H1 (cell line): ENCODE data around the gene ADIRF.
"Not testable (repeated sequence)": the region's sequence is repeated elsewhere in the genome, so short reads cannot be mapped to it uniquely, and the experiment has no call there.

Experiments used
- FOSL1 ChIP-seq: IDR thresholded peaks from 2 replicates; pipeline ENCODE4 v1.6.1; 2011; ENCODE audit warnings: mild to moderate bottlenecking, low read depth, low read length, moderate library complexity; ENCODE audit not compliant: insufficient read depth
- HDAC6 ChIP-seq: IDR thresholded peaks from one replicate; pipeline ENCODE4 v1.7.1; 2012; ENCODE audit warnings: low read depth, mild to moderate bottlenecking, inconsistent platforms, low read length, moderate library complexity
- TF ChIP-seq, protein P1 (sequence below), 3 experiments: IDR thresholded peaks; 1 replicate in 2 of 3; 2 replicates in 1 of 3; pipeline versions ENCODE4 v1.5.1 to v1.6.1; 2011; ENCODE audit warnings: low read length in 3 of 3, mild to moderate bottlenecking in 3 of 3, inconsistent platforms in 2 of 3, low read depth in 1 of 3, moderate library complexity in 1 of 3; ENCODE audit not compliant: insufficient read depth in 1 of 3; ENCODE audit errors: control extremely low read depth in 1 of 3
- TF ChIP-seq, protein P2 (sequence below): IDR thresholded peaks from 2 replicates; pipeline ENCODE4 v1.6.1; 2012; ENCODE audit warnings: inconsistent platforms

DNA sequence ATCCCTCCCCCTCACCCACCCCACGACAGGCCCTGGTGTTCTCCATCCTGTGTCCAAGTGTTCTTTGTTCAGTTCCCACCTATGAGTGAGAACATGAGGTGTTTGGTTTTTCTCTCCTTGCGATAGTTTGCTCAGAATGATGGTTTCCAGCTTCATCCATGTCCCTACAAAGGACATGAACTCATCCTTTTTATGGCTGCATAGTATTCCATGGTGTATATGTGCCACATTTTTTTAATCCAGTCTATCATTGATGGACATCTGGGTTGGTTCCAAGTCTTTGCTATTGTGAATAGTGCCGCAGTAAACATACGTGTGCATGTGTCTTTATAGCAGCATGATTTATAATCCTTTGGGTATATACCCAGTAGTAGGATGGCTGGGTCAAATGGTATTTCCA, 16.2 kb downstream of the ADIRF start:
- TF ChIP-seq, protein P1, sequence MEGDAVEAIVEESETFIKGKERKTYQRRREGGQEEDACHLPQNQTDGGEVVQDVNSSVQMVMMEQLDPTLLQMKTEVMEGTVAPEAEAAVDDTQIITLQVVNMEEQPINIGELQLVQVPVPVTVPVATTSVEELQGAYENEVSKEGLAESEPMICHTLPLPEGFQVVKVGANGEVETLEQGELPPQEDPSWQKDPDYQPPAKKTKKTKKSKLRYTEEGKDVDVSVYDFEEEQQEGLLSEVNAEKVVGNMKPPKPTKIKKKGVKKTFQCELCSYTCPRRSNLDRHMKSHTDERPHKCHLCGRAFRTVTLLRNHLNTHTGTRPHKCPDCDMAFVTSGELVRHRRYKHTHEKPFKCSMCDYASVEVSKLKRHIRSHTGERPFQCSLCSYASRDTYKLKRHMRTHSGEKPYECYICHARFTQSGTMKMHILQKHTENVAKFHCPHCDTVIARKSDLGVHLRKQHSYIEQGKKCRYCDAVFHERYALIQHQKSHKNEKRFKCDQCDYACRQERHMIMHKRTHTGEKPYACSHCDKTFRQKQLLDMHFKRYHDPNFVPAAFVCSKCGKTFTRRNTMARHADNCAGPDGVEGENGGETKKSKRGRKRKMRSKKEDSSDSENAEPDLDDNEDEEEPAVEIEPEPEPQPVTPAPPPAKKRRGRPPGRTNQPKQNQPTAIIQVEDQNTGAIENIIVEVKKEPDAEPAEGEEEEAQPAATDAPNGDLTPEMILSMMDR (IDR thresholded peaks at IDR 0.05; ENCODE audit: control extremely low read depth in 1 of 3, insufficient read depth in 1 of 3, low read depth in 1 of 3, low read length in 3 of 3): not testable (repeated sequence)
- TF ChIP-seq, protein P2, sequence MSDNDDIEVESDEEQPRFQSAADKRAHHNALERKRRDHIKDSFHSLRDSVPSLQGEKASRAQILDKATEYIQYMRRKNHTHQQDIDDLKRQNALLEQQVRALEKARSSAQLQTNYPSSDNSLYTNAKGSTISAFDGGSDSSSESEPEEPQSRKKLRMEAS: not testable (repeated sequence)
- not testable (repeated sequence) for TF ChIP-seq HDAC6, FOSL1
